ENCODE results near the gene USP6. TPM values are rescaled to one million over a fixed set of nuclear protein-coding genes. Genes with fewer than 3 reads are reported as not detected.

The USP6 gene
- total RNA-seq, 1 experiment from 2014 or later: 0.08 TPM

- DNase-seq (ENCODE audit: low read depth, low spot score) (no peak), ATAC-seq (no peak)
- ChIA-PET CTCF (no interaction called here), POLR2A (no interaction called here)
- Histone ChIP-seq H3K4me3 (ENCODE audit: low read depth in 2 of 2, low read length in 2 of 2) (no peak overlapping the region), H3K27ac (ENCODE audit: low read length) (no peak overlapping the region), H3K4me1 (ENCODE audit: control insufficient read depth, insufficient read depth, low read length) (no peaks in the 10 kb centered on the region), H3K36me3 (ENCODE audit: control insufficient read depth, insufficient read depth, low read length) (no peaks in the 10 kb centered on the region), H3K9me3 (ENCODE audit: control insufficient read depth, insufficient read depth, low read depth, low read length) (peaks cover 51% of the 10 kb centered on the region), H3K27me3 (ENCODE audit: control insufficient read depth, insufficient read depth, low read length) (no peaks in the 10 kb centered on the region)
- TF ChIP-seq, protein P1, sequence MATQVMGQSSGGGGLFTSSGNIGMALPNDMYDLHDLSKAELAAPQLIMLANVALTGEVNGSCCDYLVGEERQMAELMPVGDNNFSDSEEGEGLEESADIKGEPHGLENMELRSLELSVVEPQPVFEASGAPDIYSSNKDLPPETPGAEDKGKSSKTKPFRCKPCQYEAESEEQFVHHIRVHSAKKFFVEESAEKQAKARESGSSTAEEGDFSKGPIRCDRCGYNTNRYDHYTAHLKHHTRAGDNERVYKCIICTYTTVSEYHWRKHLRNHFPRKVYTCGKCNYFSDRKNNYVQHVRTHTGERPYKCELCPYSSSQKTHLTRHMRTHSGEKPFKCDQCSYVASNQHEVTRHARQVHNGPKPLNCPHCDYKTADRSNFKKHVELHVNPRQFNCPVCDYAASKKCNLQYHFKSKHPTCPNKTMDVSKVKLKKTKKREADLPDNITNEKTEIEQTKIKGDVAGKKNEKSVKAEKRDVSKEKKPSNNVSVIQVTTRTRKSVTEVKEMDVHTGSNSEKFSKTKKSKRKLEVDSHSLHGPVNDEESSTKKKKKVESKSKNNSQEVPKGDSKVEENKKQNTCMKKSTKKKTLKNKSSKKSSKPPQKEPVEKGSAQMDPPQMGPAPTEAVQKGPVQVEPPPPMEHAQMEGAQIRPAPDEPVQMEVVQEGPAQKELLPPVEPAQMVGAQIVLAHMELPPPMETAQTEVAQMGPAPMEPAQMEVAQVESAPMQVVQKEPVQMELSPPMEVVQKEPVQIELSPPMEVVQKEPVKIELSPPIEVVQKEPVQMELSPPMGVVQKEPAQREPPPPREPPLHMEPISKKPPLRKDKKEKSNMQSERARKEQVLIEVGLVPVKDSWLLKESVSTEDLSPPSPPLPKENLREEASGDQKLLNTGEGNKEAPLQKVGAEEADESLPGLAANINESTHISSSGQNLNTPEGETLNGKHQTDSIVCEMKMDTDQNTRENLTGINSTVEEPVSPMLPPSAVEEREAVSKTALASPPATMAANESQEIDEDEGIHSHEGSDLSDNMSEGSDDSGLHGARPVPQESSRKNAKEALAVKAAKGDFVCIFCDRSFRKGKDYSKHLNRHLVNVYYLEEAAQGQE (IDR thresholded peaks at IDR 0.05; ENCODE audit: insufficient read depth in 1 of 2, low read depth in 2 of 2, low read length in 1 of 2): no peak
- no peak for TF ChIP-seq TCF7L2 (IDR thresholded peaks at IDR 0.05; ENCODE audit: low read depth, low read length)
- no peak for TF ChIP-seq CTCF (IDR thresholded peaks at IDR 0.05)
- TF ChIP-seq SIN3A (IDR thresholded peaks at IDR 0.05; ENCODE audit: borderline replicate concordance, insufficient read depth, low read depth, low read length): no peak
- TF ChIP-seq POLR2AphosphoS5 (IDR thresholded peaks at IDR 0.05; ENCODE audit: low read depth, low read length): no peak
- in situ Hi-C loops (cut with HindIII; ENCODE audit: low pct_unique_long_range_greater_than_20kb, low sequenced_read_pairs) (no loop called here), intact Hi-C loops (cut with micrococcal nuclease; ENCODE audit: unreplicated experiment) (no loop called here)
- BruUV-seq (replicated peaks): no TSS peak
Observed at GRCh38 chr17:5179003-5179402, 63.2 kb downstream of the USP6 start.

GRCh38 chr17:5181509-5182305, 65.9 kb downstream of the USP6 start:
- POLR2A ChIA-PET: no interaction called here
- Histone ChIP-seq H3K36me3 (ENCODE audit: control insufficient read depth, insufficient read depth, low read length) (no peaks in the 10 kb centered on the region), H3K9me3 (ENCODE audit: control insufficient read depth, insufficient read depth, low read depth, low read length) (peaks cover 63% of the 10 kb centered on the region), H3K4me1 (ENCODE audit: control insufficient read depth, insufficient read depth, low read length) (no peaks in the 10 kb centered on the region), H3K27me3 (ENCODE audit: control insufficient read depth, insufficient read depth, low read length) (no peaks in the 10 kb centered on the region), H3K27ac (ENCODE audit: low read length) (no peak overlapping the region), H3K4me3 (ENCODE audit: low read depth in 2 of 2, low read length in 2 of 2) (no peak overlapping the region)
- CTCF ChIA-PET: no interaction called here
- intact Hi-C loops (cut with micrococcal nuclease; ENCODE audit: unreplicated experiment) (no loop called here), in situ Hi-C loops (cut with HindIII; ENCODE audit: low pct_unique_long_range_greater_than_20kb, low sequenced_read_pairs) (no loop called here)
- DNase-seq (ENCODE audit: low read depth, low spot score) (no peak), ATAC-seq (no peak)
- TF ChIP-seq CTCF (IDR thresholded peaks at IDR 0.05): no peak
- no peak for TF ChIP-seq POLR2AphosphoS5 (IDR thresholded peaks at IDR 0.05; ENCODE audit: low read depth, low read length)
- TF ChIP-seq, protein P1 (IDR thresholded peaks at IDR 0.05; ENCODE audit: insufficient read depth in 1 of 2, low read depth in 2 of 2, low read length in 1 of 2): no peak
- no peak for TF ChIP-seq TCF7L2 (IDR thresholded peaks at IDR 0.05; ENCODE audit: low read depth, low read length)
- TF ChIP-seq SIN3A (IDR thresholded peaks at IDR 0.05; ENCODE audit: borderline replicate concordance, insufficient read depth, low read depth, low read length): no peak
- no TSS peak for BruUV-seq (replicated peaks)
